Measurements from ENCODE around the gene KRT86.

The KRT86 gene

DNA sequence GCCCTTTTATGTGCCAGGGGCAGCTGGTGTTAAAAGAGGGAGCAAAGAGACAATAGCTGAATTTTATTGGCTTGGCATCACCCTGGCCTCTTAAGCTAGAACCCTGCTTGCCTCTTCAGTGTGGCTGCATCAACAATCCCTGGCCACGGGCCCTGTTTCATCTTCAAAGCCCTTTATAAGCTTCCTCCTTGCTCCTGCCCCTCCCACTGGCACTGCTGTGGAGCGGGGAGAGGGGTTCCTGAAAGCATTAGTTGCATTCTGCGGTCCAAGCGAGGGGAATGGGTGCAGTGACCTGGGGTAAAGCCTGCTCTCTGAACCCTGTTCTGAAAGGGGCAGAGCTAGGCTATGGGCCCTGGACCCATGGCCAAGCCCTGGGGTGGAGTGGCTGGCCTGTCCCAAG lies 47.0 kb downstream of the KRT86 start:
- Histone ChIP-seq H3K4me3 (ENCODE audit: low read length) (no peak overlapping the region), H3K27me3 (ENCODE audit: control insufficient read depth, insufficient read depth, low read length) (peaks cover 21% of the 10 kb centered on the region), H3K9ac (ENCODE audit: low read length) (no peak overlapping the region), H3K9me3 (ENCODE audit: control insufficient read depth, low read length) (no peaks in the 10 kb centered on the region), H3K4me1 (ENCODE audit: control insufficient read depth, insufficient read depth, low read length) (no peaks in the 10 kb centered on the region), H3K36me3 (ENCODE audit: control insufficient read depth, insufficient read depth, low read length) (no peaks in the 10 kb centered on the region)

DNA sequence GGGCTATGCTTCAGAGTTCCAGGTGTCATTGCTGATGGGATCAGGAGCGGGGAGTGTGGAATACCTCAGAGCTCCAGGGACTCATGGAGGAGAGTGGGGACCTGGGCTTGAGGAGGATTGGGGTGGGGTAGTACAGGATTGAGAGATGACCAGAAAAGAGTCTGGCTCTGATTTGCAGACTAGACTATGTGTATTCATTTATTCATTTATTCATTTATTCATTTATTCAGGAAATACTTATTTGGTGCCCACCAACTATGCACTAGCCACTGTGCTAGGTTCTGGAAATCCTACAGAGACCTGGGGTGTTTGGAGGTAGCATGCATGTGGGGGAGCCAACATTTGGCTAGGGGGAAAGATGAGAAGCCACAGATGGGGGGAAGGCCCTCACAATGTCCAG lies 47.6 kb downstream of the KRT86 start:
- Histone ChIP-seq H3K4me3 (ENCODE audit: low read length) (no peak overlapping the region), H3K36me3 (ENCODE audit: control insufficient read depth, insufficient read depth, low read length) (no peaks in the 10 kb centered on the region), H3K9me3 (ENCODE audit: control insufficient read depth, low read length) (no peaks in the 10 kb centered on the region), H3K27me3 (ENCODE audit: control insufficient read depth, insufficient read depth, low read length) (peaks cover 21% of the 10 kb centered on the region), H3K9ac (ENCODE audit: low read length) (no peak overlapping the region), H3K4me1 (ENCODE audit: control insufficient read depth, insufficient read depth, low read length) (no peaks in the 10 kb centered on the region)

DNA sequence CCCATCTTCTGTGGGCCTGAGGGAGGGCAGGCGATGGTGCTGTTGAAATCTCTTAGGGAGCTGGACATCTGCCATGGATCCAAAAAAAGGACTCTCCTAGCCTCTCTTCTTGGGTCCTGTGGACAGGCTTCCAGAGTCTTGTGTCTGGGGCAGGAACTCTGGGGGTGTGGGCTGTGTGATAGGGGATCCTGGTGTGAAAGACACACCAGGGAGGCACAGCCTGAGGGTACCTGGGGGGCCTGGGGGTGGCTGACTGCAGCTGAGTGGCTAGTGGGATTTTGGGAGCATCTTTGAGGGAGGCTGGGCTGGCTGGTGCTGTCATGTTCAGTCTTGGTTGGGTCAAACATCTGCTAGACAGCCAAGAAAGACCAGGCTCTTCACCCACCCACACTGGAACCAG lies 48.6 kb downstream of the KRT86 start:
- Histone ChIP-seq H3K9me3 (ENCODE audit: control insufficient read depth, low read length) (no peaks in the 10 kb centered on the region), H3K4me1 (ENCODE audit: control insufficient read depth, insufficient read depth, low read length) (peaks cover 5% of the 10 kb centered on the region), H3K27me3 (ENCODE audit: control insufficient read depth, insufficient read depth, low read length) (peaks cover 21% of the 10 kb centered on the region), H3K9ac (ENCODE audit: low read length) (no peak overlapping the region), H3K36me3 (ENCODE audit: control insufficient read depth, insufficient read depth, low read length) (no peaks in the 10 kb centered on the region), H3K4me3 (ENCODE audit: low read length) (no peak overlapping the region)

DNA sequence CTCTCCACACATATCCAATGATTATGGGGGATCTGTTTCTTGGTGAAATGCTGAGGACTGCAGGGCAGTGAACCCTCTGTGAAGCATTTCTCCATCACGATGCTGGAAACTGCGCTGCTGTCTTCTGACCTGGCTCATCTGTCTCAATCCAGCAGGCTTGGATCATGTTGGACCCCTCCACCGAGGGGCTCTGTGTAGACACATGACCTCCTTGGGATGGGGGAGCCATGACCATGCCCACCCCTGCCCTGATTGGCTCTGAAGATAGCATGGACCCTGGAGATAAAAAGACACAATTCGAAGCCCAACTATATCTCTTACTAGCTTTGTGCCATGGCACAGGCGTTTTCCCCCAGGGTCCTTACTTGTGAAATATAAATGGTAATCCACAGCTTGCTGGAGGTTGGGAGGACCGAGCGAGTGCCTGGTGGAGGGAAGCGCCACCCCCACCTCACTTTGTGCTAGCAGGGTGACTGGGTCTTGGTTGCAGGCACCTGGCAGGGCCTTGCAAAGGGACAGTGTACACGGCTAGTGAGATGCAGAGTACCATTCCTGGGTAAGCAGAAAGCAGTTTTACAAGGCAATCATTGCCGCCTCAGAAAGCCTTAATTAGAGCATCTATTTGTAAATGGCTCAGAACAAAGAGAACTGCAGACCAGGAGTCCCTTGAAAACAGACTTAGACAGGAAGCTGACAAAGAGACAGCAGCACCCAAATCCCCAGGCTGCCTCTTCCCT lies 49.1 kb downstream of the KRT86 start:
- Histone ChIP-seq H3K27me3 (ENCODE audit: control insufficient read depth, insufficient read depth, low read length) (peaks cover 21% of the 10 kb centered on the region), H3K4me3 (ENCODE audit: low read length) (no peak overlapping the region), H3K36me3 (ENCODE audit: control insufficient read depth, insufficient read depth, low read length) (no peaks in the 10 kb centered on the region), H3K4me1 (ENCODE audit: control insufficient read depth, insufficient read depth, low read length) (peaks cover 8% of the 10 kb centered on the region), H3K9ac (ENCODE audit: low read length) (no peak overlapping the region), H3K9me3 (ENCODE audit: control insufficient read depth, low read length) (no peaks in the 10 kb centered on the region)

DNA sequence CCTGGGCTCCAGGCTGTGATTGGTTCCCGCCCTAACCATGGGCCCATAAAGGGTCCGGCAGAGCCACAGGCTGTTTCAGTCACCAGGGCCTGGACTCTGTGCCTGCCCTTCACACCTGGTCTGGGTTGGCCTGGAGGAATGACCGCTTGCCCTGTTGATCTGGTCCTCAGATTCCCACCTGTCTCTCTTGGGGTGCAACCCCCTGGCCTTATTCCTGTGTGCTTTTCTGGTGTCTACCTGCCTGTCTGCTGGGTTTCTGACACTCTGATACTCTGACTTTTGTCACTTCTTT lies 49.7 kb downstream of the KRT86 start:
- H3K4me3 ChIP-seq (ENCODE audit: low read length) = no peak overlapping the region
- peaks cover 21% of the 10 kb centered on the region for H3K27me3 ChIP-seq (ENCODE audit: control insufficient read depth, insufficient read depth, low read length)
- no peaks in the 10 kb centered on the region for H3K9me3 ChIP-seq (ENCODE audit: control insufficient read depth, low read length)
- peaks cover 8% of the 10 kb centered on the region for H3K4me1 ChIP-seq (ENCODE audit: control insufficient read depth, insufficient read depth, low read length)
- H3K9ac ChIP-seq (ENCODE audit: low read length) = no peak overlapping the region
- H3K36me3 ChIP-seq (ENCODE audit: control insufficient read depth, insufficient read depth, low read length) = no peaks in the 10 kb centered on the region

DNA sequence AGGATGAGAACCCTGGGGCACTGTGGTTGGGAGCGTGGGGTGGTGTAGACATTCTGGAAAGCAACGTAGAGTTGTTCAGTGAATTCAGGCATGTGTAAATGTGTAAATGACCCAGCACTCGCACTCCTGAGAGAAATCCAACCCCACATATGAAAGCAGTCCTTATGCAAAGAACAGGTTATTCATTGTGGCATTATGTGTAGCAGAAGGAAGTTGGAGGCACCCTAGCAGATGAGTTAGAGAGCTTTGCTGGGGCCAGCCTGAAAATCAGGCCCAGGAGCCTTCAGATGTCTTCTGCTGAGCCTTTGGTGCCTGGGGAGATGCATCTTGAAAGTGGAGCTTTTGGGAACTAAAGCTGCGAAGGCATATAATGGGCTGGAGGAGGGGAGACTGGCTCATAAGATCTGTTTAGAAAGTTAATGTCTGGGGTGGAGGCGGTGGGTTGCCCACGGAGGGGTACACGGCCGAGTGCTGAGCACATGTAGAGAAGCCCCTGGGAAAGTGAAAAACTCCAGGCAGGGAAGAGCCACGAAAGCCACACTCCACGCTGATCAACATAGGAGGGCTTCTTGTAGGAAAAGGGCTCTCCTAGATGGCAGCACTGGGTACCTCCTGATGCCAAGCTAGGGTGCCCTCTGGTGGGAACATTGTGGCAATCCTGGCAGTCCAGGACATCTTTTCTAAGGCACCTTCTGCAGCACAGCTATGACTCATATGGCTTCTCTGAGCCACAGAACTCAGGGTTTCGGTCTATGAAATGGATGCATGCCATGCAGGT lies 52.8 kb downstream of the KRT86 start:
- Histone ChIP-seq H3K4me1 (ENCODE audit: control insufficient read depth, insufficient read depth, low read length) (peaks cover 8% of the 10 kb centered on the region), H3K36me3 (ENCODE audit: control insufficient read depth, insufficient read depth, low read length) (no peaks in the 10 kb centered on the region), H3K27me3 (ENCODE audit: control insufficient read depth, insufficient read depth, low read length) (peaks cover 6% of the 10 kb centered on the region), H3K9me3 (ENCODE audit: control insufficient read depth, low read length) (no peaks in the 10 kb centered on the region), H3K9ac (ENCODE audit: low read length) (no peak overlapping the region), H3K4me3 (ENCODE audit: low read length) (no peak overlapping the region)

DNA sequence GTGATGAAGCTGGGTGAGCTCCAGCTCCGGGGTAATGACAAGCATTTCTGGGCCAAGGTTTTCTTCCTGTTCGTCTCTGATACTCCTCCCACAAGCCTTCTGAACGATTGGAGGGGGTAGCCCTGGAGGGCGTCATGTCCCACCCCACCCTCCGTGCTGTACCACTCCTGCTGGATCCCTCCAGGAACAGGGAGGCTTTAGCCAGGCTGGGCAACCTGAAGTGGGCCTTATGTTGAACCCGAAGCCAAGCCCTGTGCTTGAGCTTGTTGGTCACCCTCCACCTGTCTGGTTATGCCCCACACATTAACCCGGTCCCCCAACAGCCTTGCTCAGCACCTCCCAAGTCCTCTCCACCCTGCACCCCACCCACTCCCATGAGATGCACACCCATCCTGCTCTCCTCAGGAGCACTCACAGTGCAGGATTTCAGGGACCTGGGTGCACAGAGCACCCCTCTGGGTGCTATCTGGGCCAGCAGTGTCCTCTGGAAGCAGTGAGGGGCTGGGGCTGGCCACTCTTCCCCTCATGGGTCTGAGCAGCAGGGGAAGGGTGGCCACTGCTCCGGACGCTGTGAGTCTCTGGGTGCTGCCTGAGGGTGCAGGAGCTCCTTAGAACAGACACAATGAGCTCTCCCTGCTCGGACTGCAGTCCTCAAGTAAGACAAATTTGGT lies 53.5 kb downstream of the KRT86 start:
- peaks cover 2% of the 10 kb centered on the region for H3K27me3 ChIP-seq (ENCODE audit: control insufficient read depth, insufficient read depth, low read length)
- no peak overlapping the region for H3K9ac ChIP-seq (ENCODE audit: low read length)
- H3K36me3 ChIP-seq (ENCODE audit: control insufficient read depth, insufficient read depth, low read length) = no peaks in the 10 kb centered on the region
- no peak overlapping the region for H3K4me3 ChIP-seq (ENCODE audit: low read length)
- peaks cover 8% of the 10 kb centered on the region for H3K4me1 ChIP-seq (ENCODE audit: control insufficient read depth, insufficient read depth, low read length)
- H3K9me3 ChIP-seq (ENCODE audit: control insufficient read depth, low read length) = no peaks in the 10 kb centered on the region

DNA sequence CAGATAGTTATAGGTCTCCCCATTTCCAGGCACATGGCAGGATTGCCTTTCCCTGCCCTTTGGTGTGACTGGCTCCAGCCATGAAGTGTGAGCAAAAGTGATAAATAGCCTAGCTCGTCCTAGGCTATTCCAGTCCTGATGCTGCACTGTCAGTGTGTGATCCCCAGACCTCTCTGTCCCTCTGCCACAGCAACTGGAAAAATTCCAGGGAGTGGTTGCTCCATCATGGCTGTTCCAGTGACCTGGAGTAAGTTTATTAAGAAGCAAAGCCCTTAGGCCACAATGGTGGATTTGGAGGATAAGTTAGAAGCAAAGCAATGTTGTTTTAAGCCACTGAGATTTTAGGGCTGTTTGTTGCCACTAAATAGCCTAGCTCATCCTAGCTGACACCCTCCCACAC lies 56.6 kb downstream of the KRT86 start:
- no peaks in the 10 kb centered on the region for H3K36me3 ChIP-seq (ENCODE audit: control insufficient read depth, insufficient read depth, low read length)
- no peaks in the 10 kb centered on the region for H3K9me3 ChIP-seq (ENCODE audit: control insufficient read depth, low read length)
- H3K9ac ChIP-seq (ENCODE audit: low read length) = no peak overlapping the region
- H3K27me3 ChIP-seq (ENCODE audit: control insufficient read depth, insufficient read depth, low read length) = peaks cover 2% of the 10 kb centered on the region
- peaks cover 20% of the 10 kb centered on the region for H3K4me1 ChIP-seq (ENCODE audit: control insufficient read depth, insufficient read depth, low read length)
- H3K4me3 ChIP-seq (ENCODE audit: low read length) = no peak overlapping the region

DNA sequence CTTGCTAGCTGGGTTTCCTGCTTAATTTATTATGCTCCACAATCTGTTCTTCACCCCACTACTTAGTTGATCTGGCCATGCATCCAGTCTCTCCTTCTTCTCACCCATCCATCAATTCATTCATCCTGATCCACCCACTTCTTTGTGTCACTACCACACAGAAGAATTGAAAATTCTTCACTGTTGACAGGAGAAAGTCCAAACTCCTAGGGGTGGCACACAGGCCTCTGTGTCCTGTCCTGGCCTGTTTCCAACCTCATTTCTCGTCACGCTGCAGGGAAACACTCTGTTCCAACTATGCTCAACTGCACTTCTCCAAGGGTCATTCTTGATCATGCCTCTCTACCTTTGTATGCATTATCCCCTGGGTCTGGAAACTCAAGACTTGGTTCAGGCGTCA lies 57.4 kb downstream of the KRT86 start:
- H3K27me3 ChIP-seq (ENCODE audit: control insufficient read depth, insufficient read depth, low read length) = peaks cover 2% of the 10 kb centered on the region
- H3K4me1 ChIP-seq (ENCODE audit: control insufficient read depth, insufficient read depth, low read length) = peaks cover 20% of the 10 kb centered on the region
- H3K9ac ChIP-seq (ENCODE audit: low read length) = no peak overlapping the region
- H3K9me3 ChIP-seq (ENCODE audit: control insufficient read depth, low read length) = no peaks in the 10 kb centered on the region
- H3K4me3 ChIP-seq (ENCODE audit: low read length) = no peak overlapping the region
- H3K36me3 ChIP-seq (ENCODE audit: control insufficient read depth, insufficient read depth, low read length) = no peaks in the 10 kb centered on the region

DNA sequence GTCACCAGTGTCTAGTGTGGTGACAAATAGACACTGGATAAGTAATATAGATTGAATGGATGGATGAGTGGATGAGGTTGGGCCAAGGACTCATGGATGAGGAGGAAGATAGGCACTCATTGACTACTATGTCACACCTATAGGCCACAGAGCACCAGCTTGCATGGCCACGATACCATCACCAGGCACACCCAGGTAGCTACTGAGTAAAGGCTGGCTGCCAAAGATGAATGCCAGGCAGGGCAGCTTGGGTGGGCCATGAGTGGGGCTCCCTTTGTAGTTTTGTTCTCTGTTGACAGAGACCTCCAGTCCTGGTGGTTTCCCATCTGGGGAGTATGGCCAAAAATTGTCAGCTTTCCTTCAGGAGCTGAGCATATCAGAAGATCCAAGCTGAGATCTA lies 57.9 kb downstream of the KRT86 start:
- Histone ChIP-seq H3K27me3 (ENCODE audit: control insufficient read depth, insufficient read depth, low read length) (peaks cover 2% of the 10 kb centered on the region), H3K36me3 (ENCODE audit: control insufficient read depth, insufficient read depth, low read length) (no peaks in the 10 kb centered on the region), H3K4me3 (ENCODE audit: low read length) (no peak overlapping the region), H3K9ac (ENCODE audit: low read length) (no peak overlapping the region), H3K4me1 (ENCODE audit: control insufficient read depth, insufficient read depth, low read length) (peaks cover 20% of the 10 kb centered on the region), H3K9me3 (ENCODE audit: control insufficient read depth, low read length) (no peaks in the 10 kb centered on the region)

DNA sequence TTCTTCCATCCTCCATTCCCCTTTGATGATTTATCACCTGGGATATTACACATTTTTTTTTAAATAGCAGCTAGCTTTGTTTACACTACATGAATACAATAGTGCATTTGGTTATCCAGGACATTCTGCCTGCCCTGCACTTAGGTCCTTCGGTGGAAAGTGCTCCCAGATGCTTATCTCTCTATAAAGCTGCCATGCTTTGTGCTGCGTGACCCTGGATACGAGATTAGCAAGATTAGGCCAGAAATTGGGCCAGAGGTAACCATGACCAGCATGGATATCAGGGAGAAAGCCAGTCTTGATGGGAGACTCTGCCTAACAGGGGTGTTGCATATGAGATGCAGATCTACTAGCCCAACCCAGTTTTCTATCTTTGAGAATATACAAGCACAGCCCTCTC lies 58.9 kb downstream of the KRT86 start:
- Histone ChIP-seq H3K9ac (ENCODE audit: low read length) (no peak overlapping the region), H3K4me1 (ENCODE audit: control insufficient read depth, insufficient read depth, low read length) (peaks cover 12% of the 10 kb centered on the region), H3K36me3 (ENCODE audit: control insufficient read depth, insufficient read depth, low read length) (no peaks in the 10 kb centered on the region), H3K4me3 (ENCODE audit: low read length) (no peak overlapping the region), H3K27me3 (ENCODE audit: control insufficient read depth, insufficient read depth, low read length) (peaks cover 2% of the 10 kb centered on the region), H3K9me3 (ENCODE audit: control insufficient read depth, low read length) (no peaks in the 10 kb centered on the region)

DNA sequence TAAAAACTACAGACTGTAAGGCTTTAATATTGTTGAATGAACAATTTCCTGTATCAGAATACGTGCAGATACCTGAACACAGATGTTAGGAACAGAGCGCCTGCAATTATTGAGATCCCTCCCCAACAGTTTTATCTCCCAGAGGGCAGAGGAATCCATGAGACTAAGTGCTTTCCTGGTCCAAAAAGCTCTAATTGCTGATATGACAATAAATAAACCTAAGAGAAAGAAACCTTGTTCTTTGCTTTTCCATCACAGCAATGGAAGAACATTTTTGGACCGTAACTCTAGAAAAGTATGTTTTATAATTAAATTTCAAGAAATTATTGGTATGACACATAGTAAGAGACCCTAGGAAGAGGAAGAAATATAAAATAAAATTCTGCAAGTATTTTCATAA lies 59.7 kb downstream of the KRT86 start:
- no peak overlapping the region for H3K4me3 ChIP-seq (ENCODE audit: low read length)
- H3K27me3 ChIP-seq (ENCODE audit: control insufficient read depth, insufficient read depth, low read length) = peaks cover 2% of the 10 kb centered on the region
- no peak overlapping the region for H3K9ac ChIP-seq (ENCODE audit: low read length)
- H3K4me1 ChIP-seq (ENCODE audit: control insufficient read depth, insufficient read depth, low read length) = peaks cover 12% of the 10 kb centered on the region
- H3K9me3 ChIP-seq (ENCODE audit: control insufficient read depth, low read length) = no peaks in the 10 kb centered on the region
- no peaks in the 10 kb centered on the region for H3K36me3 ChIP-seq (ENCODE audit: control insufficient read depth, insufficient read depth, low read length)

Measured in mucosa of stomach (tissue), 1 donor.